Endothelial cell of umbilical vein (primary cell): ENCODE measurements around the gene RBBP5. TPM values are rescaled to one million over a fixed set of nuclear protein-coding genes. Genes with fewer than 3 reads are reported as not detected.

ENCODE experiments used
- BruUV-seq: library from RNA; stranded (reverse); fragments of 400-500 nt; replicated peaks from 2 replicates; lab custom pipeline; 2021; lab: Mats Ljungman, UMichigan
- CTCF ChIA-PET: fragments of 300-600, 350-600 bp; sonication (Branson Sonifier 250); formaldehyde crosslinking; loops from one replicate; lab custom pipeline; 2021; ENCODE audit warnings: antibody characterized with exemption, inconsistent platforms; lab: Charles Lee
- POLR2A ChIA-PET: fragments of 300-600, 350-600 bp; sonication (Branson Sonifier 250); formaldehyde crosslinking; loops from one replicate; lab custom pipeline; 2021; ENCODE audit warnings: antibody characterized with exemption, inconsistent platforms; lab: Charles Lee
- DNase-seq: peaks from one replicate; pipeline ENCODE4 v3.0.0-alpha.2; 2011; ENCODE audit warnings: low read depth, low spot score
- FAIRE-seq: peaks from 2 replicates; lab custom pipeline; 2011; peaks lifted over from hg19 to GRCh38; lab: Jason Lieb, UNC
- H2AFZ ChIP-seq: 2 replicates; pipeline ENCODE4 v1.6.0; 2012; ENCODE audit warnings: low read depth, low read length, control low read depth, inconsistent platforms
- H3K27ac ChIP-seq: 2 replicates; pipeline ENCODE4 v1.5.1; 2011; ENCODE audit warnings: low read depth, mild to moderate bottlenecking, control low read depth, low read length, moderate library complexity; ENCODE audit not compliant: insufficient read depth
- H3K27me3 ChIP-seq, 2 experiments: 2 replicates each; pipeline versions ENCODE4 v1.6.0 to v1.6.1; 2011; ENCODE audit warnings: low read length in 2 of 2, mixed read lengths in 1 of 2; ENCODE audit not compliant: control insufficient read depth in 2 of 2, insufficient read depth in 2 of 2
- H3K36me3 ChIP-seq, 2 experiments: 2 replicates in 1 of 2; 3 replicates in 1 of 2; pipeline ENCODE4 v1.5.1; 2011; ENCODE audit warnings: low read length in 2 of 2, mild to moderate bottlenecking in 1 of 2, moderate library complexity in 1 of 2; ENCODE audit not compliant: control insufficient read depth in 2 of 2, insufficient read depth in 2 of 2; ENCODE audit errors: extremely low read depth in 1 of 2
- H3K4me1 ChIP-seq: 3 replicates; pipeline ENCODE4 v1.5.1; 2011; ENCODE audit warnings: mild to moderate bottlenecking, low read length; ENCODE audit not compliant: control insufficient read depth, insufficient read depth; ENCODE audit errors: extremely low read depth
- H3K4me2 ChIP-seq: 2 replicates; pipeline ENCODE4 v1.6.1; 2011; ENCODE audit warnings: low read length, control low read depth, mixed read lengths; ENCODE audit not compliant: insufficient read depth
- H3K4me3 ChIP-seq, 3 experiments: fragments of 200-600 bp in 1 of 3; sonication (generic), shearing (Covaris generic) in 1 of 3; replicated peaks in 1 of 3; 2 replicates each; pipeline ENCODE4 v1.5.1; 2011 to 2016; ENCODE audit warnings: control low read depth in 3 of 3, low read length in 3 of 3, mild to moderate bottlenecking in 2 of 3, inconsistent platforms in 1 of 3, low read depth in 1 of 3, moderate library complexity in 1 of 3; ENCODE audit not compliant: insufficient read depth in 1 of 3
- H3K79me2 ChIP-seq: 2 replicates; pipeline ENCODE4 v1.6.0; 2012; ENCODE audit warnings: low read length, inconsistent platforms; ENCODE audit not compliant: control insufficient read depth, insufficient read depth
- H3K9ac ChIP-seq: replicated peaks from 2 replicates; pipeline ENCODE3; 2011; ENCODE audit warnings: low read length, control low read depth; ENCODE audit not compliant: insufficient read depth; ENCODE audit errors: extremely low read depth
- H3K9me1 ChIP-seq: replicated peaks from 3 replicates; pipeline ENCODE4 v1.6.0; 2011; ENCODE audit warnings: mild to moderate bottlenecking, low read length; ENCODE audit not compliant: control insufficient read depth, insufficient read depth; ENCODE audit errors: extremely low read depth
- H3K9me3 ChIP-seq: replicated peaks from 2 replicates; pipeline ENCODE4 v1.5.1; 2012; ENCODE audit warnings: low read length, inconsistent platforms; ENCODE audit not compliant: control insufficient read depth, insufficient read depth
- H4K20me1 ChIP-seq: replicated peaks from 2 replicates; pipeline ENCODE3; 2011; ENCODE audit warnings: mild to moderate bottlenecking, low read length; ENCODE audit not compliant: control insufficient read depth, insufficient read depth; ENCODE audit errors: extremely low read depth
- CTCF ChIP-seq, 2 donors: IDR thresholded peaks; 1 replicate in 1 of 2; 2 replicates in 1 of 2; pipeline ENCODE4 v1.5.1; 2011; ENCODE audit warnings: low read length in 2 of 2, mild to moderate bottlenecking in 2 of 2, moderate library complexity in 2 of 2, control low read depth in 1 of 2, inconsistent platforms in 1 of 2, low read depth in 1 of 2; ENCODE audit not compliant: insufficient read depth in 1 of 2; ENCODE audit errors: extremely low read depth in 1 of 2
- EZH2 ChIP-seq: IDR thresholded peaks from 2 replicates; pipeline ENCODE4 v1.6.1; 2012; ENCODE audit warnings: borderline replicate concordance, low read depth, mild to moderate bottlenecking, moderate library complexity, low read length, inconsistent platforms; ENCODE audit not compliant: severe bottlenecking
- FOS ChIP-seq: IDR thresholded peaks from 2 replicates; pipeline ENCODE4 v1.6.1; 2011; ENCODE audit warnings: mild to moderate bottlenecking, low read length, moderate library complexity, borderline replicate concordance; ENCODE audit not compliant: insufficient read depth
- GATA2 ChIP-seq: IDR thresholded peaks from 2 replicates; pipeline ENCODE4 v1.7.0; 2011; ENCODE audit warnings: low read depth, mild to moderate bottlenecking, moderate library complexity, mixed read lengths, low read length; ENCODE audit not compliant: insufficient read length, insufficient read depth
- JUN ChIP-seq: IDR thresholded peaks from 2 replicates; pipeline ENCODE4 v1.6.1; 2011; ENCODE audit warnings: borderline replicate concordance, low read depth; ENCODE audit not compliant: insufficient read length, insufficient read depth
- MAX ChIP-seq: IDR thresholded peaks from 2 replicates; pipeline ENCODE4 v1.6.1; 2011; ENCODE audit not compliant: insufficient read depth, insufficient read length
- MYC ChIP-seq: IDR thresholded peaks from one replicate; pipeline ENCODE4 v1.6.1; 2011; ENCODE audit warnings: mild to moderate bottlenecking, low read depth, low read length
- POLR2A ChIP-seq: IDR thresholded peaks from 2 replicates; pipeline ENCODE4 v1.6.1; 2012; ENCODE audit warnings: low read depth, mild to moderate bottlenecking, control low read depth, low read length
- POLR2AphosphoS5 ChIP-seq: IDR thresholded peaks from 2 replicates; pipeline ENCODE4 v1.6.1; 2012; ENCODE audit warnings: low read depth, mild to moderate bottlenecking, control low read depth, low read length, moderate library complexity; ENCODE audit not compliant: insufficient read depth
- dilution Hi-C: fragments of 300-500 bp; cut with MboI; formaldehyde crosslinking; loops from one replicate; pipeline ENCODE4 v1.15.0; 2019; ENCODE audit warnings: low sequenced_read_pairs; ENCODE audit not compliant: extremely low pct_ligation_motif_present
- intact Hi-C: fragments of 100-400 bp; cut with micrococcal nuclease; formaldehyde crosslinking; loops from one replicate; pipeline ENCODE4 v1.10.0; 2022
- polyA plus RNA-seq, 4 experiments: library from polyadenylated mRNA; depleted of rRNA in 3 of 4; stranded (reverse) in 3 of 4; unstranded in 1 of 4; fragments of >200 nt; gene quantifications; 2 replicates each; pipeline versions ENCODE4 v1.2.1 to v1.2.3, GENCODE V29; 2011 to 2012; ENCODE audit warnings: missing spikeins in 1 of 4
- total RNA-seq: library from RNA; stranded (reverse); gene quantifications from 2 replicates; pipeline ENCODE4 v1.2.3, GENCODE V29; 2021

RBBP5 gene
- total and polyA plus RNA-seq, 2 donors (not counting 3 experiments of a cell fraction or from before 2014, with no cell fraction given): 5.8 to 14.2 TPM

DNA sequence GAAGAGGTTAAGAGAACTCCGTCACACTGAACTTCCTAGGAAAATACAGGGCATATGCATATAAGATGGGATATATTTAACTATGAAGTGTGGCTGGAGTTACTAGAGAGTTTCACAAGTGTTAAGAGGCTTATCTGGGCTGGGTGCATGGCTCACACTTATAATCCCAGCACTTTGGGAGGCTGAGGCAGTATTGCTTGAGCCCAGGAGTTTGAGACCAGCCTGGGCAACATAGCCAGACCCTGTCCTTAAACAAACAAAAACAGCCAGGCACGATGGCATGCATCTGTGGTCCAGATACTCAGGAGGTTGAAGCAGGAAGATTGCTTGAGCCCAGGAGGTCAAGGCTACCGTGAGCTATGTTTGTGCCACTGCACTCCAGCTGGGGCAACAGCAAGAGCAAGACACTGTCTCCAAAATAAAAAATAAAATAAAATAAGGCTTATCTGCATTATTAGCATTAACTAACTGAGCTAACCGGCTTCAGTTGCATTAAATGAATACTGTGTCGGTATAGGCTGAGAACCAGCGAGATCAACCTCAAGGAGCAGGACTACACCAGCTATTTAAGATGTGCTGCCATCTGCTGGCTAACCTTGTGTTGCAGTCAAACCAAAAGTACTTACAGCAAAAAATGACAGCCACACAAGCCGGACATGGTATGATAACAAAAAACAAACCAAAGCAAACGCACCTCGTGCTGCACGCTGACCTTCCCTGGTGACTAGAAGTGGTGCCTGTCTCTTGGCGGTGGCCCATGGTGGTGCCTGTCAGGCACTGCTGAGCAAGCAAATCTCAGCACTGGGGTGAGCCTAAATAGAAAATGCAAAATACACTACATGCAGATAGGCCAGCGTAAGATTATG, 19.7 kb upstream of the RBBP5 start:
- Histone ChIP-seq H3K4me3 (no peak overlapping the region), H3K9me1 (no peaks in the 10 kb centered on the region), H3K9me3 (no peaks in the 10 kb centered on the region), H3K9ac (no peak overlapping the region), H3K36me3 (no peaks in the 10 kb centered on the region), H3K27me3 (no peaks in the 10 kb centered on the region), H3K79me2 (no peaks in the 10 kb centered on the region), H3K4me2 (peak overlapping the region; percentile 7), H4K20me1 (no peaks in the 10 kb centered on the region), H2AFZ (no peak overlapping the region), H3K4me1 (peaks cover 19% of the 10 kb centered on the region), H3K27ac (no peak overlapping the region)
- BruUV-seq: no TSS peak
- intact Hi-C loops (loop anchor here (1.0 to 2.0 kb wide), 6 partner anchors 19 to 179 kb away; partner anchors contain the start of genes DSTYK, NUAK2 and TMCC2), dilution Hi-C loops (no loop called here)
- DNase-seq (peak; percentile 84), FAIRE-seq (peak; percentile 94)
- peak; percentile 77 for TF ChIP-seq CTCF (IDR thresholded peaks at IDR 0.05; ENCODE audit: extremely low read depth in 1 of 2, insufficient read depth in 1 of 2, low read depth in 1 of 2, low read length in 2 of 2)
- TF ChIP-seq MYC: no peak
- ChIA-PET POLR2A (no interaction called here), CTCF (interaction anchor here (0.6 to 3.7 kb wide), 38 partner anchors 9 to 184 kb away, joined by 3 to 54 read pairs (median 5); partner anchors contain the start of genes DSTYK, RBBP5 and TMCC2)

GRCh38 chr1:205140113-205140512, 18.3 kb upstream of the RBBP5 start:
- intact Hi-C loops (loop anchor here (2.0 kb wide), 1 partner anchor 181 kb away; the partner anchor contains the start of gene NUAK2), dilution Hi-C loops (no loop called here)
- no peaks in the 10 kb centered on the region for H3K27me3 ChIP-seq
- BruUV-seq: no TSS peak
- H3K9ac ChIP-seq: no peak overlapping the region
- FAIRE-seq: no peak
- no peak overlapping the region for H3K4me2 ChIP-seq
- H4K20me1 ChIP-seq: no peaks in the 10 kb centered on the region
- H2AFZ ChIP-seq: no peak overlapping the region
- no peaks in the 10 kb centered on the region for H3K36me3 ChIP-seq
- no peak overlapping the region for H3K27ac ChIP-seq
- POLR2A ChIA-PET: no interaction called here
- no peaks in the 10 kb centered on the region for H3K9me3 ChIP-seq
- no peak for TF ChIP-seq POLR2A
- TF ChIP-seq GATA2: no peak
- TF ChIP-seq POLR2AphosphoS5: no peak
- TF ChIP-seq JUN: no peak
- TF ChIP-seq CTCF (IDR thresholded peaks at IDR 0.05; ENCODE audit: extremely low read depth in 1 of 2, insufficient read depth in 1 of 2, low read depth in 1 of 2, low read length in 2 of 2): no peak
- no peak for TF ChIP-seq EZH2
- no peak for TF ChIP-seq MAX
- no peak for TF ChIP-seq MYC
- no peak for TF ChIP-seq FOS
- CTCF ChIA-PET: interaction anchor here (1.3 to 3.7 kb wide), 2 partner anchors 78 to 151 kb away, joined by 3 to 21 read pairs; no protein-coding TSS in a partner anchor
- DNase-seq: no peak
- H3K9me1 ChIP-seq: no peaks in the 10 kb centered on the region
- H3K4me1 ChIP-seq: peaks cover 11% of the 10 kb centered on the region
- no peaks in the 10 kb centered on the region for H3K79me2 ChIP-seq
- no peak overlapping the region for H3K4me3 ChIP-seq
